Adrenal gland (tissue), 5 donors: ENCODE measurements around the gene MIP.

ENCODE experiments used
- CTCF ChIP-seq, 6 experiments: fragments of 450-650 bp in 4 of 6; fragments of 200-600 bp in 2 of 6; sonication (generic) in 1 of 6; IDR thresholded peaks; 1 replicate in 5 of 6; 2 replicates in 1 of 6; pipeline versions ENCODE4 v1.5.1 to v1.8.0; 2016 to 2021; ENCODE audit warnings: antibody characterized with exemption in 6 of 6, mild to moderate bottlenecking in 2 of 6, moderate library complexity in 1 of 6
- POLR2A ChIP-seq, 2 donors: fragments of 450-650 bp; IDR thresholded peaks; one replicate each; pipeline ENCODE4 v1.6.1; 2017; ENCODE audit warnings: antibody characterized with exemption in 2 of 2, mild to moderate bottlenecking in 2 of 2, moderate library complexity in 1 of 2
- donor health status: DM: no; HTN: no; CAD: no.

DNA sequence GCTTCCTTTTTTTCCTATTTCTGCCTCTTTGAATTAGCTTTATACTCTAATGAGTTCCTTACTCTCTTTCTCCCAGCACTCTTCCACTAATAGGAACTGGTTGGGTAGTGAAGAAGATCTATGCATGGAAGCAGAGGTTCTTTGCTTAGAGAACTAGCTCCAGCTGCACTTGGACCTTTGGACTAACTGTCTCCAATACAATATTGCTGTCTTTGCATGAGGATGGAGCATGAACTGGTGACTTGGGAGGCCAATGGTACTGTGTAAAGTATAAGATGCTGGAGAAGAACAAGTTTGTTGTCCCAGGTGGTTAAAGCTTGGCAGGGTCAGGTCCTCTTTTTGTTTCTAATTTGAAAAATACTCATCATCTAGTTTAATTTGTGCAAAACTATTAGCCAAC, 35.9 kb upstream of the MIP start:
- no peak for TF ChIP-seq POLR2A (IDR thresholded peaks at IDR 0.05)
- no peak for TF ChIP-seq CTCF (IDR thresholded peaks at IDR 0.05)
